Measurements from ENCODE around the gene OSCAR.

OSCAR gene, protein sequence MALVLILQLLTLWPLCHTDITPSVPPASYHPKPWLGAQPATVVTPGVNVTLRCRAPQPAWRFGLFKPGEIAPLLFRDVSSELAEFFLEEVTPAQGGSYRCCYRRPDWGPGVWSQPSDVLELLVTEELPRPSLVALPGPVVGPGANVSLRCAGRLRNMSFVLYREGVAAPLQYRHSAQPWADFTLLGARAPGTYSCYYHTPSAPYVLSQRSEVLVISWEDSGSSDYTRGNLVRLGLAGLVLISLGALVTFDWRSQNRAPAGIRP

DNA sequence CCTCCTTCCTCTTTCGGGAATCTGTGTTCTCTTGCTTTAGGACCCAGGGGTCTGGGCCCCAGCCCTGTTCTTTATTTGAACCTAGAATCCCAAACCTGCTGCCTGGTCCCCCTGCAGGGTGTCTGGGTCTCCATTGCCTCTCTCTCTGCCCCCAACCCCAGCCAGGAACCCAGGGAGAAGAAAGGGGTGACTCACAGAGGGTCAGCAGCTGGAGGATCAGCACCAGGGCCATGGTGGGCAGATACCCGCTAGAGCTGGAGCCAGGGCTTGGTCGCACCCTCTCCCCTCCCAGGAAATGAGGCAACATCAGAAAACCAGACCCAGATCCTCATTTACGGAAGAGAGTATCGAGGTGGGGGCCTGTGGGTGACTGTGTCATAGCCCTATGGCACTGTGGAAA, at the start of gene OSCAR:
Gene OSCAR, minus strand, starts transcription at position 243 of the 400 bp plus-strand sequence. Its CDS starts 11 bp downstream, at position 232.
- peaks cover 7% of the 10 kb centered on the region for H3K4me1 ChIP-seq (ENCODE audit: insufficient read depth, low read length)
- no peak within 1 kb of the TSS for H3K4me3 ChIP-seq (ENCODE audit: low read length)
- peaks cover 3% of the 10 kb centered on the region for H3K36me3 ChIP-seq (ENCODE audit: insufficient read depth, low read length)
- peaks cover 20% of the 10 kb centered on the region for H3K27me3 ChIP-seq (ENCODE audit: insufficient read depth, low read length)
- H3K9me3 ChIP-seq (ENCODE audit: low read length): no peaks in the 10 kb centered on the region
- no peak within 1 kb of the TSS for H2AFZ ChIP-seq (ENCODE audit: low read depth, low read length)

DNA sequence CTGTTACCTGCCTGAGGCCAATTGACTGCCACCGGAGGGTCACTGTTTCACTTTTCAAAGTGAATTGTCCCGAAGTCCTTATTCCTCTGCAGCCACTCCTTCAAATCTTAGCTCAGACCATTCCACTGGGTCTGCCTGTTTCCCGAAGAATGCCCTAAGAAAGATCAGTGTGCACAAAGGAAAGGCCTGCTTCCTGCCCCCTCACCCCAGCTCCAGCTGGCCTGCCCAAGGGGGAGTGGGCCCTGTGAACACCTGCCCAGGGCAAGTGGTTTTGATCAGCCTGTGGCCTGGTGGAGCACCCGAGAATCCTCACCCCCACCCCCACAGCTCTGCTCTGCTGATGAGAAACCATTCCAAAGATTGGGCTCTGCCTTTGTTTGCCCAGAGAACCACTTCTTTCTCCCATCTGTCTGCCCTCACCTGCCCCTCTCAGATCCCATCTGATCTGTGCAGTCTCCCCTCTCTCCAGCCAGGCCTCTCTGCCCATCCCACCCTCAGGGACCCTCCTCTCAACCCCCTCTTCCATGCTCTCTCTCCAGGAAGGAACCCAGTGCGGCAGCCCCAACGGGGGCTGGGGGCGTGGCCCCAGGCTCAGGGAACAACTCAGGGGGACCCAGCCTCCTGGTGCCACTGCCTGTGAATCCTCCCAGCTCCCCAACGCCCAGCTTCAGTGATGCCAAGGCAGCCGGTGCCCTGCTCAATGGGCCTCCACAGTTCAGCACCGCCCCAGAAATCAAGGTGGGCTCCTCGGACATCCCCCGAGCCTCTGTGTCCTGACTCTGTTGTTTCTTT, 48.6 kb upstream of the OSCAR start:
- H3K36me3 ChIP-seq (ENCODE audit: insufficient read depth, low read length): peaks cover 90% of the 10 kb centered on the region
- no peaks in the 10 kb centered on the region for H3K9me3 ChIP-seq (ENCODE audit: low read length)
- no peak overlapping the region for H3K4me3 ChIP-seq (ENCODE audit: low read length)
- H3K4me1 ChIP-seq (ENCODE audit: insufficient read depth, low read length): no peaks in the 10 kb centered on the region
- H2AFZ ChIP-seq (ENCODE audit: low read depth, low read length): no peak overlapping the region
- no peaks in the 10 kb centered on the region for H3K27me3 ChIP-seq (ENCODE audit: insufficient read depth, low read length)

DNA sequence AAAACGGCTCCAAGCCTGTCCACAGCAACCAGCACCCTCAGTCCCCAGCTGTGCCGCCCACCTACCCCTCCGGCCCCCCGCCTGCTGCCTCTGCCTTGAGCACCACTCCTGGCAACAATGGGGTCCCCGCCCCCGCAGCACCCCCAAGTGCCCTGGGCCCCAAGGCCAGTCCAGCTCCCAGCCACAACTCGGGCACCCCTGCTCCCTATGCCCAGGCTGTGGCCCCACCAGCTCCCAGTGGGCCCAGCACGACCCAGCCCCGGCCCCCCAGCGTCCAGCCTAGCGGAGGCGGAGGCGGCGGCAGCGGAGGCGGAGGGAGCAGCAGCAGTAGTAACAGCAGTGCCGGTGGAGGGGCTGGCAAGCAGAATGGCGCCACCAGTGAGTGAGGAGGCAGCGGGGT, 47.6 kb upstream of the OSCAR start:
- H2AFZ ChIP-seq (ENCODE audit: low read depth, low read length): no peak overlapping the region
- no peak overlapping the region for H3K4me3 ChIP-seq (ENCODE audit: low read length)
- H3K27me3 ChIP-seq (ENCODE audit: insufficient read depth, low read length): no peaks in the 10 kb centered on the region
- no peaks in the 10 kb centered on the region for H3K4me1 ChIP-seq (ENCODE audit: insufficient read depth, low read length)
- no peaks in the 10 kb centered on the region for H3K9me3 ChIP-seq (ENCODE audit: low read length)
- peaks cover 89% of the 10 kb centered on the region for H3K36me3 ChIP-seq (ENCODE audit: insufficient read depth, low read length)

DNA sequence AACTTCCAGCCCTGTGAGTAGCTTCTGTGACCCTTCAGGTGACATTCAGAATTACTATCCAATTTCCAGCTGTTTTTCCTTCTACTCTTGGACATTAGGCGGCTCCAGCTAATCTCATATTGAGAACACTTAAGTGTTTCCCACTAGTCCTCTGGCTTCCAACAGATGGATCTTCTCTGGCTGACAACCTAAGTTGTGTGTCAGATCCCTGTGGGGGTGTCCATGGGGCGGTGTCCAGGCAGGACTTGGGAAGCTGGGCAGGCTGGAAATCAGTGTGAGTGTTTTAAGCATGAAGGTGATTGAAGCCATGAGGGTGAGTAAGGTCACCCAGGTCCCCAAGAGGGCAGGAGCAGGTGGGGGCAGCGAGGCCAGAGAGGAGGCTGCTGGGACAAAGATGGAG, 47.1 kb upstream of the OSCAR start:
- peaks cover 90% of the 10 kb centered on the region for H3K36me3 ChIP-seq (ENCODE audit: insufficient read depth, low read length)
- no peaks in the 10 kb centered on the region for H3K27me3 ChIP-seq (ENCODE audit: insufficient read depth, low read length)
- no peak overlapping the region for H3K4me3 ChIP-seq (ENCODE audit: low read length)
- H3K9me3 ChIP-seq (ENCODE audit: low read length): no peaks in the 10 kb centered on the region
- H3K4me1 ChIP-seq (ENCODE audit: insufficient read depth, low read length): no peaks in the 10 kb centered on the region
- H2AFZ ChIP-seq (ENCODE audit: low read depth, low read length): no peak overlapping the region

DNA sequence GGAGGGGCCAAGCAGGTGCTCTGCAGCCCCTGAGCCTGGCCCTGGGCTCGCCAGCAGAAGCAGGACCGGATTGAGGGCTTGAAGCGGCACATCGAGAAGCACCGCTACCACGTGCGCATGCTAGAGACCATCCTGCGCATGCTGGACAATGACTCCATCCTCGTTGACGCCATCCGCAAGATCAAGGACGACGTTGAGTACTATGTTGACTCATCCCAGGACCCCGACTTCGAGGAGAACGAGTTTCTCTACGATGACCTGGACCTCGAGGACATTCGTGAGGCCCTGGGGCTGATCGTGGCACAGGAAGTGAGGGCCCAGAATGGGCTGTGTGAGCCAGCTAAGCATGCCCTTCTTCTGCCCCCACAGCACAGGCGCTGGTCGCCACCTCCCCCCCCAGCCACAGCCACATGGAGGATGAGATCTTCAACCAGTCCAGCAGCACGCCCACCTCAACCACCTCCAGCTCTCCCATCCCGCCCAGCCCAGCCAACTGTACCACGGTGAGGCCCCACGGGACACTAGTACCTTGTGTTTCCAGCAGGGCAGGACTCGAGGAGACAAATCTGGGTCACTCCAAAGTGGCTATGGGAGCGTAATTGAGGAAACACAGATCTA, 45.0 kb upstream of the OSCAR start:
- Histone ChIP-seq H3K9me3 (ENCODE audit: low read length) (no peaks in the 10 kb centered on the region), H3K36me3 (ENCODE audit: insufficient read depth, low read length) (peaks cover 92% of the 10 kb centered on the region), H3K4me3 (ENCODE audit: low read length) (no peak overlapping the region)

GRCh38 chr19:54142166-54142780, 41.7 kb upstream of the OSCAR start:
- peaks cover 80% of the 10 kb centered on the region for H3K36me3 ChIP-seq (ENCODE audit: insufficient read depth, low read length)
- peaks cover 12% of the 10 kb centered on the region for H3K4me1 ChIP-seq (ENCODE audit: insufficient read depth, low read length)
- H3K27me3 ChIP-seq (ENCODE audit: insufficient read depth, low read length): no peaks in the 10 kb centered on the region
- no peak overlapping the region for H3K4me3 ChIP-seq (ENCODE audit: low read length)
- H3K9me3 ChIP-seq (ENCODE audit: low read length): no peaks in the 10 kb centered on the region
- no peak overlapping the region for H2AFZ ChIP-seq (ENCODE audit: low read depth, low read length)

More for the DNA sequence above, 45.0 kb upstream of the OSCAR start:
- no peak overlapping the region for H2AFZ ChIP-seq (ENCODE audit: low read depth, low read length)
- H3K4me1 ChIP-seq (ENCODE audit: insufficient read depth, low read length): no peaks in the 10 kb centered on the region
- no peaks in the 10 kb centered on the region for H3K27me3 ChIP-seq (ENCODE audit: insufficient read depth, low read length)

DNA sequence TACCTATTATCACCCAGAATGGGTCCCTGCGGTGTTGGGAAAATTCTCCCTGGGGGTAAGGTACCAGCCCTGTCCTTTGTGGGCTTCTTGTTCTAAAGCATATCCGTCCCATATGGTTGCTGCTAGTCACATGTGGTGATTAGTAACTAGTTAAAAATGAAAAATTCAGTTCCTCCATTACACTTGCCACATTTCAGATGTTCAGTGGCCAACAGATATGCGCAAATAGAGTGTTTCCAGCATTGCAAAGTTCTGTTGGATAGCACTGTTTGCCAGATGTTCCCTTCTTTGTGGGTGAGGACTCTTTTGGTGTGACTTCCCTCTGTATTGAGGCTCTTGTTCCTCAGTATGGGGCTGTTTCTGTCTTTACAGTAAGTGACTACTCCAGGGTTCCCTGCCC, 40.8 kb upstream of the OSCAR start:
- H3K4me3 ChIP-seq (ENCODE audit: low read length): no peak overlapping the region
- no peaks in the 10 kb centered on the region for H3K27me3 ChIP-seq (ENCODE audit: insufficient read depth, low read length)
- H3K9me3 ChIP-seq (ENCODE audit: low read length): no peaks in the 10 kb centered on the region
- peaks cover 71% of the 10 kb centered on the region for H3K36me3 ChIP-seq (ENCODE audit: insufficient read depth, low read length)
- no peak overlapping the region for H2AFZ ChIP-seq (ENCODE audit: low read depth, low read length)
- peaks cover 14% of the 10 kb centered on the region for H3K4me1 ChIP-seq (ENCODE audit: insufficient read depth, low read length)

GRCh38 chr19:54138489-54139256, 38.1 kb upstream of the OSCAR start:
- no peaks in the 10 kb centered on the region for H3K9me3 ChIP-seq (ENCODE audit: low read length)

DNA sequence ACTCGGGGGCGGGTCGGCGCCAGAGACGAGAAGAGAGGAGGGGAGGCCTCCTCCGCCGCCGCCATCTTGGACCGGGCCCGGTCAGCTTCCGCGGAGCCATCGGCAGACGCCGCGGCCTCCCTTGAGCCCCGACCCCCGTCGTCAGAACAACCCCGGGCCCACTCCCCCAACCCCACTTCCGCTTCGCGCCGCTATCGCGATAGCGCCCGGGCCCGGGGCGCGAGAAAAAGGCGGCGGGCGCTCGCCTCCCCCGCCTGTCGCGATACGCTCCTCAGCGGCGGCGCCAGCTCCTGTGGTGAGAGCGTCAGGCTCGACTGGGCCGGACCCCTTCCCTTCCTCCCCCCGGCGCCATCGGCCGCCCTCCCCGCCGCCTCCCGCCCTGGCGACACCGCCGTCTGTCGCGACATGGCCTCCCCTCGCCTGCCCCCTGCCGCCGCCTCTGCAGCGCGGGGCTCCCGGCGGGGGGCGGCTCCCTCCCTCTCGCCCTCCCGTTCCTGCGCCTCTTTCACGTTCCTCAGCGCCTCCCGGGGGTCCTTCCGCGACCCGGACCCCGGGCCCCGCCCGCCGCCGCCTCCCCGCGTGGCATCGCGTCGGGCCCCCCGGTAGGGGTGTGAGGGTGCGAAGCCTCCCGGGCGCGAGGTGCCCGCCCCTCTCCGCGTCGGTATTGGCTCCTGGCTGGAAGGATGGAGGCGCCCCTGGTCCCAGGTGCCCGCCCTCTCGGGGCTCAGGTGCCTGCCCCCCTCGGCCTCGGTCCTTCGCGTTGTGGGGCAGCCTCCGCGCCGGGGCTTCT, 37.3 kb upstream of the OSCAR start, which contains the start of gene CNOT3:
Gene CNOT3, plus strand, starts transcription at position 64 of the 790 bp plus-strand sequence. CDS start 5,217 bp downstream, outside the sequence.
- H3K4me3 ChIP-seq (ENCODE audit: low read length): peak within 1 kb of the TSS; percentile 63
- H3K4me1 ChIP-seq (ENCODE audit: insufficient read depth, low read length): peaks cover 22% of the 10 kb centered on the region
- peak within 1 kb of the TSS; percentile 11 for H2AFZ ChIP-seq (ENCODE audit: low read depth, low read length)
- H3K27me3 ChIP-seq (ENCODE audit: insufficient read depth, low read length): no peaks in the 10 kb centered on the region
- H3K36me3 ChIP-seq (ENCODE audit: insufficient read depth, low read length): peaks cover 38% of the 10 kb centered on the region
- H3K9me3 ChIP-seq (ENCODE audit: low read length): no peaks in the 10 kb centered on the region

More at GRCh38 chr19:54138489-54139256, 38.1 kb upstream of the OSCAR start:
- Histone ChIP-seq H3K4me1 (ENCODE audit: insufficient read depth, low read length) (peaks cover 22% of the 10 kb centered on the region), H3K36me3 (ENCODE audit: insufficient read depth, low read length) (peaks cover 44% of the 10 kb centered on the region), H2AFZ (ENCODE audit: low read depth, low read length) (no peak overlapping the region), H3K4me3 (ENCODE audit: low read length) (peak overlapping the region; percentile 63), H3K27me3 (ENCODE audit: insufficient read depth, low read length) (no peaks in the 10 kb centered on the region)

GRCh38 chr19:54136864-54137698, 36.5 kb upstream of the OSCAR start:
- no peaks in the 10 kb centered on the region for H3K27me3 ChIP-seq (ENCODE audit: insufficient read depth, low read length)
- H3K9me3 ChIP-seq (ENCODE audit: low read length): no peaks in the 10 kb centered on the region
- peaks cover 30% of the 10 kb centered on the region for H3K36me3 ChIP-seq (ENCODE audit: insufficient read depth, low read length)
- H3K4me1 ChIP-seq (ENCODE audit: insufficient read depth, low read length): peaks cover 22% of the 10 kb centered on the region
- peak overlapping the region; percentile 11 for H2AFZ ChIP-seq (ENCODE audit: low read depth, low read length)
- peak overlapping the region; percentile 63 for H3K4me3 ChIP-seq (ENCODE audit: low read length)

Data from neuron (in vitro differentiated cells).